Mesenchymal stem cell (in vitro differentiated cells and primary cell): ENCODE measurements around the gene SLC25A21.

Source experiments
- DNase-seq: peaks from one replicate; pipeline ENCODE4 v3.0.0-alpha.2; 2013
- H2AFZ ChIP-seq: one replicate; pipeline ENCODE4 v1.6.1; 2013; ENCODE audit warnings: low read depth, mild to moderate bottlenecking, control low read depth, inconsistent platforms, low read length, moderate library complexity
- H2AK5ac ChIP-seq: 2 replicates; pipeline ENCODE4 v1.6.1; 2013; ENCODE audit warnings: low read length, moderate library complexity, mild to moderate bottlenecking, inconsistent platforms; ENCODE audit not compliant: severe bottlenecking
- H2BK120ac ChIP-seq: one replicate; pipeline ENCODE4 v1.6.1; 2013; ENCODE audit warnings: low read depth, mild to moderate bottlenecking, inconsistent platforms, low read length, moderate library complexity
- H2BK12ac ChIP-seq, 2 experiments: one replicate each; pipeline ENCODE4 v1.6.1; 2013; ENCODE audit warnings: inconsistent platforms in 2 of 2, low read length in 2 of 2, mild to moderate bottlenecking in 2 of 2, moderate library complexity in 2 of 2, control low read depth in 1 of 2
- H2BK15ac ChIP-seq: one replicate; pipeline ENCODE4 v1.6.1; 2013; ENCODE audit warnings: mild to moderate bottlenecking, low read depth, inconsistent platforms; ENCODE audit not compliant: poor library complexity, severe bottlenecking
- H2BK5ac ChIP-seq: 2 replicates; pipeline ENCODE4 v1.6.1; 2013; ENCODE audit warnings: low read depth, mild to moderate bottlenecking, low read length, control low read depth, inconsistent platforms; ENCODE audit not compliant: poor library complexity, severe bottlenecking
- H3K14ac ChIP-seq, 2 experiments: one replicate each; pipeline ENCODE4 v1.6.1; 2013; ENCODE audit warnings: inconsistent platforms in 2 of 2, low read length in 2 of 2, control low read depth in 1 of 2, mild to moderate bottlenecking in 1 of 2, moderate library complexity in 1 of 2
- H3K18ac ChIP-seq, 2 experiments: one replicate each; pipeline ENCODE4 v1.6.1; 2013; ENCODE audit warnings: inconsistent platforms in 2 of 2, low read length in 2 of 2, control low read depth in 1 of 2, low read depth in 1 of 2, mild to moderate bottlenecking in 1 of 2
- H3K23ac ChIP-seq, 2 experiments: one replicate each; pipeline ENCODE4 v1.6.1; 2013; ENCODE audit warnings: inconsistent platforms in 2 of 2, low read length in 2 of 2, mild to moderate bottlenecking in 2 of 2, moderate library complexity in 2 of 2, control low read depth in 1 of 2
- H3K27ac ChIP-seq: 2 replicates; pipeline ENCODE4 v1.5.1; 2013; ENCODE audit warnings: mild to moderate bottlenecking, moderate library complexity, low read length, control low read depth, inconsistent platforms; ENCODE audit not compliant: poor library complexity, severe bottlenecking
- H3K27me3 ChIP-seq, 2 experiments: 2 replicates each; pipeline versions ENCODE4 v1.6.1 to v1.7.0; 2013; ENCODE audit warnings: low read length in 2 of 2, mild to moderate bottlenecking in 2 of 2, moderate library complexity in 2 of 2, control low read depth in 1 of 2, inconsistent platforms in 1 of 2; ENCODE audit not compliant: control insufficient read depth in 1 of 2, insufficient read depth in 1 of 2
- H3K36me3 ChIP-seq, 2 experiments: 2 replicates each; pipeline versions ENCODE4 v1.6.1 to v1.7.0; 2013; ENCODE audit warnings: low read length in 2 of 2, control low read depth in 1 of 2, inconsistent platforms in 1 of 2, low read depth in 1 of 2, mild to moderate bottlenecking in 1 of 2; ENCODE audit not compliant: insufficient read depth in 2 of 2, control insufficient read depth in 1 of 2
- H3K4ac ChIP-seq, 2 experiments: one replicate each; pipeline ENCODE4 v1.6.1; 2013; ENCODE audit warnings: inconsistent platforms in 2 of 2, low read length in 2 of 2, mild to moderate bottlenecking in 2 of 2, moderate library complexity in 2 of 2, control low read depth in 1 of 2, low read depth in 1 of 2
- H3K4me1 ChIP-seq: 2 replicates; pipeline ENCODE4 v1.6.1; 2013; ENCODE audit warnings: low read depth, low read length, control low read depth; ENCODE audit not compliant: control insufficient read depth, insufficient read depth
- H3K4me2 ChIP-seq: 2 replicates; pipeline ENCODE4 v1.6.1; 2013; ENCODE audit warnings: low read length, mild to moderate bottlenecking, inconsistent platforms; ENCODE audit not compliant: poor library complexity, severe bottlenecking
- H3K4me3 ChIP-seq, 2 experiments: 2 replicates each; pipeline versions ENCODE4 v1.5.1 to v1.7.0; 2013; ENCODE audit warnings: low read length in 2 of 2, mild to moderate bottlenecking in 2 of 2, control low read depth in 1 of 2, low read depth in 1 of 2; ENCODE audit not compliant: insufficient read depth in 1 of 2
- H3K79me1 ChIP-seq: replicated peaks from 2 replicates; pipeline ENCODE4 v1.6.1; 2013; ENCODE audit warnings: mild to moderate bottlenecking, control low read depth, low read length, inconsistent platforms; ENCODE audit not compliant: poor library complexity, severe bottlenecking
- H3K9ac ChIP-seq: 2 replicates; pipeline ENCODE4 v1.7.0; 2013; ENCODE audit warnings: mild to moderate bottlenecking, low read length, moderate library complexity
- H3K9me3 ChIP-seq: 2 replicates; pipeline ENCODE4 v1.7.0; 2013; ENCODE audit warnings: mild to moderate bottlenecking, low read length; ENCODE audit not compliant: control insufficient read depth
- H4K8ac ChIP-seq: one replicate; pipeline ENCODE4 v1.6.1; 2013; ENCODE audit warnings: inconsistent platforms, mild to moderate bottlenecking, low read length, moderate library complexity
- H4K91ac ChIP-seq: one replicate; pipeline ENCODE4 v1.6.1; 2013; ENCODE audit warnings: mild to moderate bottlenecking, low read length, inconsistent platforms
- WGBS: methylation state at CpG from one replicate; pipeline ENCODE4 v1.1.7; 2013; ENCODE audit warnings: mixed read lengths; 5-methylcytosine and 5-hydroxymethylcytosine counted together

SLC25A21 gene

GRCh38 chr14:36661506-36662257 is 510.7 kb downstream of the SLC25A21 start, which contains the start of gene PAX9:
Gene PAX9 (plus strand): TSS chr14:36661860. CDS start chr14:36662090, 230 bp downstream.
- Histone ChIP-seq H3K79me1 (peaks cover 5% of the 10 kb centered on the region), H4K91ac (peak within 1 kb of the TSS; percentile 23), H2AK5ac (no peak within 1 kb of the TSS), H3K14ac (no peak within 1 kb of the TSS), H2BK120ac (no peak within 1 kb of the TSS), H3K27me3 (peaks cover 48 to 94% of the 10 kb centered on the region in 2 experiments), H2AFZ (peak within 1 kb of the TSS; percentile 44), H3K18ac (peak within 1 kb of the TSS in 1 of 2 experiments; percentile 58), H4K8ac (no peak within 1 kb of the TSS), H3K4me2 (peak within 1 kb of the TSS; percentile 89), H3K36me3 (peaks cover 0 to 10% of the 10 kb centered on the region in 2 experiments), H2BK12ac (no peak within 1 kb of the TSS), H3K23ac (peak within 1 kb of the TSS; percentile 24 to 46), H3K4ac (no peak within 1 kb of the TSS), H3K4me1 (peaks cover 47% of the 10 kb centered on the region), H3K9ac (peak within 1 kb of the TSS; percentile 60), H3K9me3 (no peaks in the 10 kb centered on the region), H3K4me3 (peak within 1 kb of the TSS; percentile 73 to 77), H2BK15ac (no peak within 1 kb of the TSS), H2BK5ac (no peak within 1 kb of the TSS), H3K27ac (peak within 1 kb of the TSS; percentile 79)
- DNase-seq = peak; percentile 84
- WGBS = 2% methylated on average over 35 of the region's 44 CpGs

- H3K9ac ChIP-seq = no peak overlapping the region
These were observed 511.5 kb downstream of the SLC25A21 start for GRCh38 chr14:36660736-36661505.

GRCh38 chr14:36659822-36660735 is 512.3 kb downstream of the SLC25A21 start:
- Histone ChIP-seq H3K79me1 (no peaks in the 10 kb centered on the region), H3K9ac (no peak overlapping the region), H3K4me2 (no peak overlapping the region), H4K8ac (no peak overlapping the region), H3K23ac (no peak overlapping the region), H2BK120ac (no peak overlapping the region), H3K4me3 (no peak overlapping the region), H3K27me3 (peaks cover 64 to 94% of the 10 kb centered on the region in 2 experiments), H3K18ac (no peak overlapping the region), H3K9me3 (no peaks in the 10 kb centered on the region), H3K4ac (no peak overlapping the region), H3K36me3 (peaks cover 0 to 5% of the 10 kb centered on the region in 2 experiments), H2AFZ (no peak overlapping the region), H3K27ac (peak overlapping the region; percentile 22), H2BK12ac (no peak overlapping the region), H2BK5ac (no peak overlapping the region), H2AK5ac (no peak overlapping the region), H3K14ac (no peak overlapping the region), H4K91ac (no peak overlapping the region), H3K4me1 (peaks cover 50% of the 10 kb centered on the region), H2BK15ac (no peak overlapping the region)
- no peak for DNase-seq
- 30% methylated on average over 16 of the region's 19 CpGs for whole genome bisulfite sequencing

More at GRCh38 chr14:36660736-36661505, 511.5 kb downstream of the SLC25A21 start:
- Histone ChIP-seq H4K8ac (no peak overlapping the region), H3K4me3 (peak overlapping the region; percentile 12 to 77), H2BK120ac (no peak overlapping the region), H3K4me1 (peaks cover 47% of the 10 kb centered on the region), H3K23ac (no peak overlapping the region), H3K79me1 (no peaks in the 10 kb centered on the region), H3K4me2 (peak overlapping the region; percentile 89), H2BK12ac (no peak overlapping the region), H3K14ac (no peak overlapping the region), H3K27me3 (peaks cover 55 to 94% of the 10 kb centered on the region in 2 experiments), H3K18ac (no peak overlapping the region), H2AK5ac (no peak overlapping the region), H2AFZ (no peak overlapping the region), H3K4ac (no peak overlapping the region), H4K91ac (peak overlapping the region; percentile 23), H3K27ac (no peak overlapping the region), H2BK15ac (no peak overlapping the region), H3K9me3 (no peaks in the 10 kb centered on the region), H2BK5ac (no peak overlapping the region), H3K36me3 (peaks cover 0 to 3% of the 10 kb centered on the region in 2 experiments)
- DNase-seq = no peak
- 9% methylated on average over 34 of the region's 35 CpGs for WGBS
